A549 treated with GW870086 at 1 μM for 4 hours (cell line): ENCODE results near the gene ZFP92. TPM values are rescaled to one million over a fixed set of nuclear protein-coding genes. Genes with fewer than 3 reads are reported as not detected.

Experiments
- total RNA-seq: library from RNA; stranded (reverse); fragments of 200-300 nt; extraction: Qiagen RNA extraction; gene quantifications from 5 replicates; pipeline ENCODE4 v1.2.3, GENCODE V29; 2022; ENCODE audit warnings: low read depth

The ZFP92 gene
- 0.42 to 0.59 TPM (median 0.57 TPM) in 5 replicates for total RNA-seq

GRCh38 chrX:153411255-153411987, at the start of gene ZFP92:
TSS of gene ZFP92 (plus strand) at chrX:153411472. CDS start at chrX:153418323, 6,851 bp downstream.

GRCh38 chrX:153401133-153401764, 10.0 kb upstream of the ZFP92 start, which contains the start of gene PNMA6E:
TSS of gene PNMA6E (minus strand) at chrX:153401350. CDS start at chrX:153398849, 2,501 bp downstream.

GRCh38 chrX:153445856-153446635, 34.8 kb downstream of the ZFP92 start, which contains the start of gene TREX2:
TSS of gene TREX2 (minus strand) at chrX:153446056. CDS start at chrX:153445430, 626 bp downstream.

Other genes starting within 250 kb of the ZFP92 start
- 0.09 to 0.22 TPM (median 0.16 TPM) in 3 of 5 replicates, not detected in the others for gene MAGEA1, start 232.2 kb upstream of the ZFP92 start, total RNA-seq
- not detected in 5 replicates for gene PNMA6F, start 89.7 kb upstream of the ZFP92 start, total RNA-seq
- 4.8 to 6.5 TPM (median 6.0 TPM) in 5 replicates for gene ZNF275, start 77.3 kb upstream of the ZFP92 start, total RNA-seq
- 0.07 TPM in 1 of 5 replicates, not detected in the others for gene PNMA6E, start 10.1 kb upstream of the ZFP92 start, total RNA-seq
- gene TREX2, start 34.6 kb downstream of the ZFP92 start, total RNA-seq = 1.1 to 1.7 TPM (median 1.2 TPM) in 5 replicates
- gene HAUS7, start 59.1 kb downstream of the ZFP92 start, total RNA-seq = 49.8 to 59.6 TPM (median 54.3 TPM) in 5 replicates
- gene BGN, start 83.5 kb downstream of the ZFP92 start, total RNA-seq = 0.07 TPM in 1 of 5 replicates, not detected in the others
- 0.07 to 0.23 TPM (median 0.15 TPM) in 5 replicates for gene ATP2B3, start 106.2 kb downstream of the ZFP92 start, total RNA-seq
- 44.6 to 59.4 TPM (median 58.5 TPM) in 5 replicates for gene CCNQ, start 187.7 kb downstream of the ZFP92 start, total RNA-seq
- gene DUSP9, start 235.7 kb downstream of the ZFP92 start, total RNA-seq = 1.00 to 1.8 TPM (median 1.5 TPM) in 5 replicates